ENCODE measurements around the gene INF2. TPM values are rescaled to one million over a fixed set of nuclear protein-coding genes. Genes with fewer than 3 reads are reported as not detected.
"Not testable (repeated sequence)": the region's sequence is repeated elsewhere in the genome, so short reads cannot be mapped to it uniquely, and the experiment has no call there.

The INF2 gene
- total RNA-seq, 1 donor from 2014 or later = 92.3 TPM

GRCh38 chr14:104725772-104726548 is 36.5 kb downstream of the INF2 start:
- peaks cover 2% of the 10 kb centered on the region for H3K4me1 Mint-ChIP-seq
- no peak overlapping the region for H3K27ac Mint-ChIP-seq
- H3K36me3 Mint-ChIP-seq (ENCODE audit: low read depth) = no peaks in the 10 kb centered on the region
- peak overlapping the region; percentile 58 for H3K4me3 Mint-ChIP-seq
- peaks cover 2% of the 10 kb centered on the region for H3K27me3 Mint-ChIP-seq
- intact Hi-C loops (cut with micrococcal nuclease) = loop anchor here (2.0 kb wide), 1 partner anchor 27 kb away; the partner anchor contains the start of gene SIVA1
- H3K9me3 Mint-ChIP-seq = no peaks in the 10 kb centered on the region
- DNase-seq = no peak

- DNase-seq = no peak
- Mint-ChIP-seq H3K4me3 (no peak overlapping the region), H3K27ac (peak overlapping the region; percentile 48)
These were observed 37.4 kb downstream of the INF2 start for GRCh38 chr14:104726600-104727451.

GRCh38 chr14:104728631-104729030 is 39.2 kb downstream of the INF2 start:
- no peak for DNase-seq
- intact Hi-C loops (cut with micrococcal nuclease) = no loop called here
- Mint-ChIP-seq H3K9me3 (no peaks in the 10 kb centered on the region), H3K4me1 (peaks cover 2% of the 10 kb centered on the region), H3K36me3 (ENCODE audit: low read depth) (no peaks in the 10 kb centered on the region), H3K4me3 (no peak overlapping the region), H3K27me3 (peaks cover 2% of the 10 kb centered on the region), H3K27ac (no peak overlapping the region)

More at GRCh38 chr14:104726600-104727451, 37.4 kb downstream of the INF2 start:
- intact Hi-C loops (cut with micrococcal nuclease) = no loop called here
- peaks cover 2% of the 10 kb centered on the region for H3K4me1 Mint-ChIP-seq
- H3K9me3 Mint-ChIP-seq = no peaks in the 10 kb centered on the region
- H3K27me3 Mint-ChIP-seq = peaks cover 2% of the 10 kb centered on the region
- H3K36me3 Mint-ChIP-seq (ENCODE audit: low read depth) = no peaks in the 10 kb centered on the region

GRCh38 chr14:104729176-104729834 is 39.9 kb downstream of the INF2 start:
- H3K36me3 Mint-ChIP-seq (ENCODE audit: low read depth); H3K4me3 Mint-ChIP-seq; DNase-seq; H3K9me3 Mint-ChIP-seq; intact Hi-C loops (cut with micrococcal nuclease); H3K27me3 Mint-ChIP-seq; H3K27ac Mint-ChIP-seq; H3K4me1 Mint-ChIP-seq: not testable (repeated sequence)

- no peaks in the 10 kb centered on the region for H3K36me3 Mint-ChIP-seq (ENCODE audit: low read depth)
- DNase-seq = no peak
- no peak overlapping the region for H3K4me3 Mint-ChIP-seq
- peaks cover under 1% of the 10 kb centered on the region for H3K4me1 Mint-ChIP-seq
- no peaks in the 10 kb centered on the region for H3K9me3 Mint-ChIP-seq
- intact Hi-C loops (cut with micrococcal nuclease) = no loop called here
- H3K27me3 Mint-ChIP-seq = peaks cover 2% of the 10 kb centered on the region
- no peak overlapping the region for H3K27ac Mint-ChIP-seq
These were observed 40.4 kb downstream of the INF2 start for GRCh38 chr14:104729835-104730181.

- Mint-ChIP-seq H3K9me3 (no peaks in the 10 kb centered on the region), H3K36me3 (ENCODE audit: low read depth) (no peaks in the 10 kb centered on the region), H3K27me3 (no peaks in the 10 kb centered on the region), H3K27ac (no peak overlapping the region), H3K4me3 (no peak overlapping the region), H3K4me1 (no peaks in the 10 kb centered on the region)
- no peak for DNase-seq
- intact Hi-C loops (cut with micrococcal nuclease) = no loop called here
These were observed 41.1 kb downstream of the INF2 start for GRCh38 chr14:104730487-104730886.

- Mint-ChIP-seq H3K36me3 (ENCODE audit: low read depth) (no peaks in the 10 kb centered on the region), H3K9me3 (no peaks in the 10 kb centered on the region), H3K4me1 (no peaks in the 10 kb centered on the region), H3K4me3 (no peak overlapping the region), H3K27me3 (no peaks in the 10 kb centered on the region), H3K27ac (no peak overlapping the region)
- DNase-seq = no peak
- intact Hi-C loops (cut with micrococcal nuclease) = no loop called here
These were observed 42.2 kb downstream of the INF2 start for GRCh38 chr14:104731320-104732294.

GRCh38 chr14:104732355-104732804 is 43.0 kb downstream of the INF2 start:
- Mint-ChIP-seq H3K27ac (no peak overlapping the region), H3K9me3 (no peaks in the 10 kb centered on the region), H3K27me3 (no peaks in the 10 kb centered on the region), H3K4me3 (no peak overlapping the region), H3K36me3 (ENCODE audit: low read depth) (no peaks in the 10 kb centered on the region), H3K4me1 (no peaks in the 10 kb centered on the region)
- no peak for DNase-seq
- intact Hi-C loops (cut with micrococcal nuclease) = no loop called here

- Mint-ChIP-seq H3K36me3 (ENCODE audit: low read depth) (no peaks in the 10 kb centered on the region), H3K9me3 (no peaks in the 10 kb centered on the region), H3K27ac (no peak overlapping the region), H3K27me3 (no peaks in the 10 kb centered on the region), H3K4me1 (no peaks in the 10 kb centered on the region), H3K4me3 (no peak overlapping the region)
- intact Hi-C loops (cut with micrococcal nuclease) = no loop called here
- DNase-seq = no peak
These were observed 43.7 kb downstream of the INF2 start for GRCh38 chr14:104732931-104733681.

GRCh38 chr14:104734051-104734587 is 44.7 kb downstream of the INF2 start:
- intact Hi-C loops (cut with micrococcal nuclease) = no loop called here
- no peaks in the 10 kb centered on the region for H3K4me1 Mint-ChIP-seq
- H3K4me3 Mint-ChIP-seq = no peak overlapping the region
- H3K27ac Mint-ChIP-seq = no peak overlapping the region
- no peaks in the 10 kb centered on the region for H3K36me3 Mint-ChIP-seq (ENCODE audit: low read depth)
- no peaks in the 10 kb centered on the region for H3K9me3 Mint-ChIP-seq
- no peaks in the 10 kb centered on the region for H3K27me3 Mint-ChIP-seq
- DNase-seq = no peak

- H3K27me3 Mint-ChIP-seq = no peaks in the 10 kb centered on the region
- no peaks in the 10 kb centered on the region for H3K4me1 Mint-ChIP-seq
- no peak overlapping the region for H3K27ac Mint-ChIP-seq
These were observed 45.2 kb downstream of the INF2 start for GRCh38 chr14:104734601-104734990.

GRCh38 chr14:104734991-104735779 is 45.8 kb downstream of the INF2 start:
- Mint-ChIP-seq H3K27me3 (no peaks in the 10 kb centered on the region), H3K4me3 (no peak overlapping the region), H3K36me3 (ENCODE audit: low read depth) (no peaks in the 10 kb centered on the region), H3K4me1 (peaks cover 2% of the 10 kb centered on the region), H3K27ac (no peak overlapping the region), H3K9me3 (no peaks in the 10 kb centered on the region)
- intact Hi-C loops (cut with micrococcal nuclease) = no loop called here
- DNase-seq = no peak

More at GRCh38 chr14:104734601-104734990, 45.2 kb downstream of the INF2 start:
- Mint-ChIP-seq H3K36me3 (ENCODE audit: low read depth) (no peaks in the 10 kb centered on the region), H3K9me3 (no peaks in the 10 kb centered on the region), H3K4me3 (no peak overlapping the region)
- intact Hi-C loops (cut with micrococcal nuclease) = no loop called here
- no peak for DNase-seq

Data from activated CD4-positive, alpha-beta T cell treated with anti-CD3 and anti-CD28 coated beads, Interleukin-2, amount 10 ng/mL, durations not matched to agents 24 days and 14 days (primary cell).